ENCODE measurements around the gene RFX1. TPM values are rescaled to one million over a fixed set of nuclear protein-coding genes. Genes with fewer than 3 reads are reported as not detected.
"Not testable (repeated sequence)": the region's sequence is repeated elsewhere in the genome, so short reads cannot be mapped to it uniquely, and the experiment has no call there.

The RFX1 gene
- polyA plus RNA-seq, 4 donors: 3.8 to 16.6 (median 5.5) TPM

DNA sequence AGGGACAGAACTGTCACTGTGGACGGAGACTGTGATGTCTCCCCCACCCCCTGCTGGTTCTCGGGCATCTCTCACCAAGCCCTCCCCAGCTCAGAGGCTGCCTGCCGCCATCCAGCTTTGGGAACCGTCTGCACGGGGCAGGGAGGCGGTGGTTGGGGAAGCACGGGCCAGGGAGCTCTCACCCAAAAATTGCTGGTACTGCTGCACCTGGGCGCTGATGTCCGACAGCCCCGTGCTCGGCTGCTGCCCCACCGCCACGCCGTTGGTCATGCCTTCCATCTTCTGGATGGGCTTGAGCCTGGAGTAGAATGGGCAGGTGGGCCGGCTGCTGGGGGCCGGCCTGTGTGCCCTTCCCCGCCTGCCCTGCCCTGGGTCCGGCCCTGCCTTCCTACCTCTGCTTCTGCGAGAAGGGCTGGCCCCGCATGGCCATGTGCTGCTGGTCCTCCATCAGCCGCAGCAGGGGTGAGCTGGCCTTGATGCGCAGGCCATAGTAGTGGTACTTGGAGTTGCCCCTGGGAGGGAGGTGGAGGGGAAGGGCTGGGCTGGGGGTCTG is 37.7 kb downstream of the RFX1 start:
- FAIRE-seq: no peak
- H3K27ac ChIP-seq (ENCODE audit: low read depth in 1 of 3, low read length in 2 of 3): no peak overlapping the region
- WGBS, 3 donors: 94 to 96% (median 95%) methylated on average over 22 of the region's 22 CpGs

GRCh38 chr19:13967206-13967605 is 38.9 kb downstream of the RFX1 start:
- WGBS, 3 donors: 93 to 95% (median 93%) methylated on average over 8 of the region's 8 CpGs
- FAIRE-seq; H3K27ac ChIP-seq (ENCODE audit: low read depth in 1 of 3, low read length in 2 of 3); DNase-seq; H3K4me3 ChIP-seq (ENCODE audit: low read depth in 1 of 3, low read length in 3 of 3); H3K9me3 ChIP-seq (ENCODE audit: control insufficient read depth in 2 of 2, insufficient read depth in 1 of 2, low read depth in 1 of 2, low read length in 1 of 2); H3K27me3 ChIP-seq (ENCODE audit: control insufficient read depth in 3 of 3, insufficient read depth in 3 of 3, low read length in 3 of 3); H3K4me1 ChIP-seq (ENCODE audit: control insufficient read depth in 3 of 3, insufficient read depth in 2 of 3, low read depth in 1 of 3, low read length in 2 of 3): not testable (repeated sequence)
- peaks cover 13 to 93% (median 17%) of the 10 kb centered on the region in 3 donors for H3K36me3 ChIP-seq (ENCODE audit: control insufficient read depth in 3 of 3, insufficient read depth in 2 of 3, low read depth in 1 of 3, low read length in 3 of 3)

More for the DNA sequence above, 37.7 kb downstream of the RFX1 start:
- Histone ChIP-seq H3K4me3 (ENCODE audit: low read depth in 1 of 3, low read length in 3 of 3) (no peak overlapping the region), H3K27me3 (ENCODE audit: control insufficient read depth in 3 of 3, insufficient read depth in 3 of 3, low read length in 3 of 3) (no peaks in the 10 kb centered on the region), H3K4me1 (ENCODE audit: control insufficient read depth in 3 of 3, insufficient read depth in 2 of 3, low read depth in 1 of 3, low read length in 2 of 3) (no peaks in the 10 kb centered on the region), H3K36me3 (ENCODE audit: control insufficient read depth in 3 of 3, insufficient read depth in 2 of 3, low read depth in 1 of 3, low read length in 3 of 3) (peaks cover 13 to 95% (median 17%) of the 10 kb centered on the region in 3 donors), H3K9me3 (ENCODE audit: control insufficient read depth in 2 of 2, insufficient read depth in 1 of 2, low read depth in 1 of 2, low read length in 1 of 2) (no peaks in the 10 kb centered on the region)
- DNase-seq: no peak

DNA sequence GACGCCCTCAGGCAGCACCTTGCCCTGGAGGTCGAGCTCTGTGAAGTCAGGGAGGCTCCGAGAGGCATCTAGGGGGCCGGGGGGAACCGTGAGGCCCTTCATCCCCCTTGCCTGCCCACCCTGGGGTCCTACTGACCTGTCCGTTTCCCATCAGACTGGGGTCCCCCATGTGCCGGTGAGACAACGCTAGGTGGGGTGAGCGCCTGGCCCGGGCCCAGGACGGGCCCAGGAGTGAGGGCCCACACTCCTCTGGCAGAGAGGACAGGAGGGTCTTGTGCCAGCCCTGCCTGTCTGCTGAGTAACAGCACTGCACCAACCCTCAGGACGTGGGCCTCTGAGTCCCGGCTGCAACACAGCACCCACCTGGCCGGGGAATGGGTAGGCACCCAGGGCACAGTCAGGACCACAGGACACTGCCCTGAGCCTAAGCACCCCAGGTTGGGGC is 39.4 kb downstream of the RFX1 start:
- DNase-seq (no peak), FAIRE-seq (no peak)
- H3K27ac ChIP-seq (ENCODE audit: low read depth in 1 of 3, low read length in 2 of 3): no peak overlapping the region
- no peaks in the 10 kb centered on the region for H3K27me3 ChIP-seq (ENCODE audit: control insufficient read depth in 3 of 3, insufficient read depth in 3 of 3, low read length in 3 of 3)
- 95 to 98% (median 97%) methylated on average over 13 to 14 of the region's 14 CpGs for WGBS, 3 donors
- peaks cover 13 to 93% (median 17%) of the 10 kb centered on the region in 3 donors for H3K36me3 ChIP-seq (ENCODE audit: control insufficient read depth in 3 of 3, insufficient read depth in 2 of 3, low read depth in 1 of 3, low read length in 3 of 3)
- no peaks in the 10 kb centered on the region for H3K9me3 ChIP-seq (ENCODE audit: control insufficient read depth in 2 of 2, insufficient read depth in 1 of 2, low read depth in 1 of 2, low read length in 1 of 2)
- H3K4me1 ChIP-seq (ENCODE audit: control insufficient read depth in 3 of 3, insufficient read depth in 2 of 3, low read depth in 1 of 3, low read length in 2 of 3): no peaks in the 10 kb centered on the region
- no peak overlapping the region for H3K4me3 ChIP-seq (ENCODE audit: low read depth in 1 of 3, low read length in 3 of 3)

- H3K36me3 ChIP-seq (ENCODE audit: control insufficient read depth in 3 of 3, insufficient read depth in 2 of 3, low read depth in 1 of 3, low read length in 3 of 3): peaks cover 13 to 94% (median 20%) of the 10 kb centered on the region in 3 donors
- whole genome bisulfite sequencing, 3 donors: 91 to 93% (median 92%) methylated on average over 19 to 20 of the region's 20 CpGs
- no peaks in the 10 kb centered on the region for H3K27me3 ChIP-seq (ENCODE audit: control insufficient read depth in 3 of 3, insufficient read depth in 3 of 3, low read length in 3 of 3)
Observed at GRCh38 chr19:13965926-13966683, 40.0 kb downstream of the RFX1 start.

DNA sequence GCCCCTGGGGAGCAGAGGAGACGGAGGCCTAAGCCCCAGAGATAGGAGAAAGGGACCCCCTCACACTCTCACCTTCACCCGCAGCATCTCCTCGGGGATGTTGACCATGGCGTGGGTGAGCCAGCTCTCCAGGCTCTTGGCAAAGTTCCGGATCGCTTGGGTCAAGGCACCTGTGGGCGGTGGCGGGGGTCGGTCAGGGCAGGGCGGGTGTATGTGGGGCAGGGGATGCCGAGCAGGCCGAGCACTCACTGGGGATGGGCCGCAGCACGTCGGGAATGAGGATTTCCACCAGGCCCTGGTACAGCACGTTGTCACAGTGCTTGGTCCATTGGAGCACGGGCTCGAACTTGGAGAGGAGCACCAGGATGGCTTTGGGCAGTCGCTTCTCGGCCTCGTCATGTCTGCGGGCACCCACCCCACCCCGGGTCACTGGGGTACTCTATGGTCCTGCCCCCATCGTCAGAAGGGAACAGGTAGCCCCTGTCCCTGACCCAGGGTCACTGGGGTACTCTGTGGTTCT is 40.7 kb downstream of the RFX1 start:
- H3K4me1 ChIP-seq (ENCODE audit: control insufficient read depth in 3 of 3, insufficient read depth in 2 of 3, low read depth in 1 of 3, low read length in 2 of 3): no peaks in the 10 kb centered on the region
- peaks cover 14 to 95% (median 23%) of the 10 kb centered on the region in 3 donors for H3K36me3 ChIP-seq (ENCODE audit: control insufficient read depth in 3 of 3, insufficient read depth in 2 of 3, low read depth in 1 of 3, low read length in 3 of 3)
- DNase-seq (no peak), FAIRE-seq (no peak)
- no peaks in the 10 kb centered on the region for H3K27me3 ChIP-seq (ENCODE audit: control insufficient read depth in 3 of 3, insufficient read depth in 3 of 3, low read length in 3 of 3)
- no peaks in the 10 kb centered on the region for H3K9me3 ChIP-seq (ENCODE audit: control insufficient read depth in 2 of 2, insufficient read depth in 1 of 2, low read depth in 1 of 2, low read length in 1 of 2)
- H3K27ac ChIP-seq (ENCODE audit: low read depth in 1 of 3, low read length in 2 of 3): no peak overlapping the region
- no peak overlapping the region for H3K4me3 ChIP-seq (ENCODE audit: low read depth in 1 of 3, low read length in 3 of 3)
- WGBS, 3 donors: 92 to 96% (median 94%) methylated on average over 22 to 24 of the region's 24 CpGs

More at GRCh38 chr19:13965926-13966683, 40.0 kb downstream of the RFX1 start:
- H3K9me3 ChIP-seq (ENCODE audit: control insufficient read depth in 2 of 2, insufficient read depth in 1 of 2, low read depth in 1 of 2, low read length in 1 of 2): no peaks in the 10 kb centered on the region
- no peak overlapping the region for H3K27ac ChIP-seq (ENCODE audit: low read depth in 1 of 3, low read length in 2 of 3)
- DNase-seq: no peak
- H3K4me1 ChIP-seq (ENCODE audit: control insufficient read depth in 3 of 3, insufficient read depth in 2 of 3, low read depth in 1 of 3, low read length in 2 of 3): no peaks in the 10 kb centered on the region
- FAIRE-seq: no peak
- H3K4me3 ChIP-seq (ENCODE audit: low read depth in 1 of 3, low read length in 3 of 3): no peak overlapping the region

DNA sequence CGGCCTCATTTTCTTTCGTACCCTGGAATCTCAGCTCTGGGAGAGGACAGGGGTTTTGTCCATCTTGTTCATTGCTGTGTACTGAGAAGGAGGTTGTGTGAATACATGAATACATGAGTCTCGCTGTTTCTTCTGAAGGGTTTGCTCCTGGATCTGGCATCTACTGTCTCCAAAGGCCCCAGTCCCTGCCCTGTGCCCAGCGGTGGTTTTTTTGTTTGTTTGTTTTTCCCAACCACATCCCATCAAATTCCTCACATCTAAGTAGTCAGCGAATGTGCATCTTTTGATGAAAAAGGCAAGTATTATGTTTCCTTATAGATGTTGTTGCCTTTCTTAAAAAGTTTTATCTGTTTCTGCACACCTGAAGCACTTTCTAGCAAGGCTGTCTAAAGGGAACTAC is 41.3 kb downstream of the RFX1 start:
- no peaks in the 10 kb centered on the region for H3K4me1 ChIP-seq (ENCODE audit: control insufficient read depth in 3 of 3, insufficient read depth in 2 of 3, low read depth in 1 of 3, low read length in 2 of 3)
- no peak overlapping the region for H3K27ac ChIP-seq (ENCODE audit: low read depth in 1 of 3, low read length in 2 of 3)
- 85 to 93% (median 87%) methylated on average over 5 of the region's 5 CpGs for WGBS, 3 donors
- no peak overlapping the region for H3K4me3 ChIP-seq (ENCODE audit: low read depth in 1 of 3, low read length in 3 of 3)
- no peak for DNase-seq
- no peaks in the 10 kb centered on the region for H3K9me3 ChIP-seq (ENCODE audit: control insufficient read depth in 2 of 2, insufficient read depth in 1 of 2, low read depth in 1 of 2, low read length in 1 of 2)
- H3K36me3 ChIP-seq (ENCODE audit: control insufficient read depth in 3 of 3, insufficient read depth in 2 of 3, low read depth in 1 of 3, low read length in 3 of 3): peaks cover 20 to 95% (median 22%) of the 10 kb centered on the region in 3 donors
- FAIRE-seq: no peak
- no peaks in the 10 kb centered on the region for H3K27me3 ChIP-seq (ENCODE audit: control insufficient read depth in 3 of 3, insufficient read depth in 3 of 3, low read length in 3 of 3)

DNA sequence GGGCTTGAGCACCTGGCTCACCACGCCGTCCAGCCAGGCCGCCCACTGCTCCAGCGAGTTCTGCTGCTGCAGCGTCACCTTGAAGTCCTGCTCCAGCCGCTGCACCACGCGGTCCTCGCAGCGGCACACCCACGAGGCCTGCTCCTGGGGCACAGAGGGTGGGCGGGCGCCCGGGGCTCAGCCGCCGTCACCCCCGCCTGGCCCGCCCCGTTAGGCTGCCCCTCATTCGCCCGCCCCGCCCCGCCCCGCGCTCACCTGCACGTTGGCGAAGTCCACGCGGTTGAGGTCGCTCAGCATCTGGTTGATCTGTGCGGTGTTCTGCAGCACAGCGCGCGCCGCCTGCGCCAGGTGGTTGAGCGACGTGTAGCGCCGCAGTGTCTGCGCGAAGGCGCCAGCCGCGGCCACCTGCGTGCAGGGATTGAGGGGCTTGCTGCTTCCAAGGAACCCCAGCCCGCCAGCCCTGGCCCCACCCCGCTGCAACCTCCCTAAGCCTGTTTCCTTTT is 42.5 kb downstream of the RFX1 start:
- Histone ChIP-seq H3K27me3 (ENCODE audit: control insufficient read depth in 3 of 3, insufficient read depth in 3 of 3, low read length in 3 of 3) (no peaks in the 10 kb centered on the region), H3K4me3 (ENCODE audit: low read depth in 1 of 3, low read length in 3 of 3) (no peak overlapping the region), H3K36me3 (ENCODE audit: control insufficient read depth in 3 of 3, insufficient read depth in 2 of 3, low read depth in 1 of 3, low read length in 3 of 3) (peaks cover 16 to 95% (median 24%) of the 10 kb centered on the region in 3 donors), H3K9me3 (ENCODE audit: control insufficient read depth in 2 of 2, insufficient read depth in 1 of 2, low read depth in 1 of 2, low read length in 1 of 2) (no peaks in the 10 kb centered on the region), H3K4me1 (ENCODE audit: control insufficient read depth in 3 of 3, insufficient read depth in 2 of 3, low read depth in 1 of 3, low read length in 2 of 3) (no peaks in the 10 kb centered on the region), H3K27ac (ENCODE audit: low read depth in 1 of 3, low read length in 2 of 3) (no peak overlapping the region)
- DNase-seq: no peak
- 93 to 96% (median 96%) methylated on average over 39 to 48 of the region's 48 CpGs for WGBS, 3 donors
- no peak for FAIRE-seq

DNA sequence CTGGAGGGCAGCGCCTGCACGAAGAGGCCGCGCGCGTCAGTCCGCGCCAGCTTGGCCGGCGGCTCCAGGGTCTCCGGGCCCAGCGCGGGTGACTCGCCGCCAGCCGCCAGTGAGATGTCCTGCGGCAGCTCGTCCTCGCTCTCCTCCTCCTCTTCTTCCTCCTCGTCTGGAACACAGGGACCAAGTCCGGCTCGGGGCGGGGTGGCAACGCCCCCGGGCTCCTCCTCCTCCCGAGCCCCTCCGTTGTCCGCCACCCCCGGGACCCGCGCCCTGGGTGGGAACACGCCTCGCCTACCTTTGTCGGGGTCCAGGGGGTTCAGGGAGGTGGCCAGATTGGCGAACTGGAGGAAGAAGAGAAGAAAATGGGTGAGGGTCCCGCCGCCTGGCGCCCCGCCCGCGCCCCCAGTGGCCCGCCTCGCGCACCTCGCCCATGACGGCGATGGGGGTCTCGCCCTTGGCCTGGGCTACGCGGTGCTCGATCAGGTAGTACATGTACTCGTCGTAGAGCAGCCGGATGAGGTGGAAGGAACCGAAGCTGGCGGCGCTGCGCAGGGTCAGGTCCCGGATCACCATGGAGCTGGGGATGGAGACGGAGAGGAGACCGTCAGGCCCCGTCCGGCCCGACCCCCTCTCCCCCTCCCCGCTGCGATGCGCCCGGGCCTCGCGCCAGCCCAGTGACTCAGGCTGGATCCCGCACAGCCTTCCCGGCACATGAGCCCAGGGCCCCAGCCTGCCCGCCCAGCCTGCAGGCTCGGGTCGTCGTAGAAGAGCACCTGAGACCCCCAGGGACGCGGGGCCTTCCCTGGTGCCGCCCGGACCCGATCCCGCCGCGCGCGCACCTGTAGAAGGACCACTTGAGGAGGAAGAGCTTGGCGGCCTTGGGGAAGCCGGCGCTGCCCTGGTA is 43.2 kb downstream of the RFX1 start:
- no peak for DNase-seq
- peaks cover 14 to 95% (median 26%) of the 10 kb centered on the region in 3 donors for H3K36me3 ChIP-seq (ENCODE audit: control insufficient read depth in 3 of 3, insufficient read depth in 2 of 3, low read depth in 1 of 3, low read length in 3 of 3)

More for the DNA sequence above, 43.2 kb downstream of the RFX1 start:
- Histone ChIP-seq H3K9me3 (ENCODE audit: control insufficient read depth in 2 of 2, insufficient read depth in 1 of 2, low read depth in 1 of 2, low read length in 1 of 2) (no peaks in the 10 kb centered on the region), H3K27ac (ENCODE audit: low read depth in 1 of 3, low read length in 2 of 3) (no peak overlapping the region), H3K4me3 (ENCODE audit: low read depth in 1 of 3, low read length in 3 of 3) (no peak overlapping the region), H3K27me3 (ENCODE audit: control insufficient read depth in 3 of 3, insufficient read depth in 3 of 3, low read length in 3 of 3) (no peaks in the 10 kb centered on the region), H3K4me1 (ENCODE audit: control insufficient read depth in 3 of 3, insufficient read depth in 2 of 3, low read depth in 1 of 3, low read length in 2 of 3) (no peaks in the 10 kb centered on the region)
- no peak for FAIRE-seq
- 76 to 94% (median 87%) methylated on average over 76 to 89 of the region's 89 CpGs for WGBS, 3 donors
